Trophoblast cell (in vitro differentiated cells and primary cell): ENCODE measurements around the gene FNIP1. TPM values are rescaled to one million over a fixed set of nuclear protein-coding genes. Genes with fewer than 3 reads are reported as not detected.
"Not testable (repeated sequence)": the region's sequence is repeated elsewhere in the genome, so short reads cannot be mapped to it uniquely, and the experiment has no call there.

Experiments
- DNase-seq, 2 donors: peaks; one replicate each; pipeline ENCODE4 v3.0.0-alpha.2; 2016
- H2AFZ ChIP-seq: 2 replicates; pipeline ENCODE4 v1.6.1; 2013; ENCODE audit warnings: low read length, moderate library complexity, mild to moderate bottlenecking; ENCODE audit not compliant: insufficient read depth, poor library complexity
- H2AK5ac ChIP-seq: 2 replicates; pipeline ENCODE4 v1.6.1; 2013; ENCODE audit warnings: mild to moderate bottlenecking, low read length
- H2BK120ac ChIP-seq: 2 replicates; pipeline ENCODE4 v1.6.1; 2013; ENCODE audit warnings: low read length, mild to moderate bottlenecking, moderate library complexity; ENCODE audit not compliant: insufficient read depth, poor library complexity
- H2BK12ac ChIP-seq: 2 replicates; pipeline ENCODE4 v1.6.1; 2013; ENCODE audit warnings: mild to moderate bottlenecking, low read length, moderate library complexity
- H2BK5ac ChIP-seq: 2 replicates; pipeline ENCODE4 v1.6.1; 2013; ENCODE audit warnings: low read length, low read depth, moderate library complexity, mild to moderate bottlenecking; ENCODE audit not compliant: poor library complexity
- H3K14ac ChIP-seq: 2 replicates; pipeline ENCODE4 v1.6.1; 2013; ENCODE audit warnings: mild to moderate bottlenecking, low read length
- H3K18ac ChIP-seq: 2 replicates; pipeline ENCODE4 v1.6.1; 2013; ENCODE audit warnings: mild to moderate bottlenecking, low read length
- H3K23ac ChIP-seq: 2 replicates; pipeline ENCODE4 v1.6.1; 2013; ENCODE audit warnings: low read length
- H3K27ac ChIP-seq: 2 replicates; pipeline ENCODE4 v1.5.1; 2013; ENCODE audit warnings: low read depth, mild to moderate bottlenecking, inconsistent platforms, low read length, moderate library complexity
- H3K27me3 ChIP-seq: 2 replicates; pipeline ENCODE4 v1.6.1; 2013; ENCODE audit warnings: inconsistent platforms, mild to moderate bottlenecking, low read length, moderate library complexity; ENCODE audit not compliant: insufficient read depth
- H3K36me3 ChIP-seq, 2 experiments: 1 replicate in 1 of 2; 2 replicates in 1 of 2; pipeline ENCODE4 v1.6.1; 2013; ENCODE audit warnings: low read length in 2 of 2, mild to moderate bottlenecking in 2 of 2, moderate library complexity in 1 of 2; ENCODE audit not compliant: insufficient read depth in 2 of 2, control insufficient read depth in 1 of 2
- H3K4ac ChIP-seq: 2 replicates; pipeline ENCODE4 v1.6.1; 2013; ENCODE audit warnings: low read depth, mild to moderate bottlenecking, low read length, moderate library complexity
- H3K4me1 ChIP-seq, 2 experiments: 1 replicate in 1 of 2; 2 replicates in 1 of 2; pipeline ENCODE4 v1.6.1; 2013; ENCODE audit warnings: low read length in 2 of 2, mild to moderate bottlenecking in 2 of 2, moderate library complexity in 1 of 2; ENCODE audit not compliant: insufficient read depth in 2 of 2, control insufficient read depth in 1 of 2
- H3K4me2 ChIP-seq: 2 replicates; pipeline ENCODE4 v1.6.1; 2013; ENCODE audit warnings: inconsistent platforms, mild to moderate bottlenecking, low read length, moderate library complexity
- H3K4me3 ChIP-seq: 2 replicates; pipeline ENCODE4 v1.5.1; 2013; ENCODE audit warnings: mild to moderate bottlenecking, low read depth, low read length, inconsistent platforms
- H3K79me1 ChIP-seq: one replicate; pipeline ENCODE4 v1.6.1; 2013; ENCODE audit warnings: low read length
- H3K79me2 ChIP-seq: 2 replicates; pipeline ENCODE4 v1.6.1; 2013; ENCODE audit warnings: low read length, mild to moderate bottlenecking; ENCODE audit not compliant: control insufficient read depth, insufficient read depth, poor library complexity
- H3K9ac ChIP-seq: 2 replicates; pipeline ENCODE4 v1.6.1; 2013; ENCODE audit warnings: mild to moderate bottlenecking, low read length
- H3K9me3 ChIP-seq: 2 replicates; pipeline ENCODE4 v1.6.1; 2013; ENCODE audit warnings: low read depth, mild to moderate bottlenecking, control low read depth, inconsistent platforms, low read length; ENCODE audit not compliant: insufficient read depth
- H4K12ac ChIP-seq: 2 replicates; pipeline ENCODE4 v1.6.1; 2013; ENCODE audit warnings: low read depth, mild to moderate bottlenecking, low read length, moderate library complexity
- H4K8ac ChIP-seq: 2 replicates; pipeline ENCODE4 v1.6.1; 2013; ENCODE audit warnings: low read depth, mild to moderate bottlenecking, low read length, moderate library complexity
- H4K91ac ChIP-seq: one replicate; pipeline ENCODE4 v1.6.1; 2013; ENCODE audit warnings: low read depth, mild to moderate bottlenecking, low read length, moderate library complexity
- WGBS: extraction: QIAGEN DNeasy Blood & Tissue Kit; methylation state at CpG from one replicate; pipeline ENCODE4 v1.1.7; 2013; ENCODE audit warnings: missing lambda C conversion rate; ENCODE audit not compliant: insufficient read length, insufficient coverage; ENCODE audit errors: extremely low coverage; 5-methylcytosine and 5-hydroxymethylcytosine counted together
- polyA plus RNA-seq: library from polyadenylated mRNA; stranded (reverse); fragments of 200-250 nt; gene quantifications from 2 replicates; pipeline ENCODE4 v1.2.3, GENCODE V29; 2013

Gene FNIP1
- polyA plus RNA-seq: 10.2 and 11.3 TPM in 2 replicates

GRCh38 chr5:131796793-131797693 lies at the start of gene FNIP1:
FNIP1 (minus strand) TSS chr5:131797017; CDS start chr5:131796921, 96 bp downstream.
- Histone ChIP-seq H3K36me3 (no peaks in the 10 kb centered on the region), H3K79me2 (peaks cover 12% of the 10 kb centered on the region), H4K12ac (peak within 1 kb of the TSS; percentile 57), H2AFZ (peak within 1 kb of the TSS; percentile 85), H3K9me3 (peaks cover 2% of the 10 kb centered on the region), H3K79me1 (peaks cover 11% of the 10 kb centered on the region), H3K27ac (peak within 1 kb of the TSS; percentile 69), H3K23ac (no peak within 1 kb of the TSS), H4K91ac (peak within 1 kb of the TSS; percentile 68), H3K18ac (peak within 1 kb of the TSS; percentile 92), H2BK5ac (peak within 1 kb of the TSS; percentile 90), H2BK120ac (peak within 1 kb of the TSS; percentile 15), H3K4me2 (peak within 1 kb of the TSS; percentile 90), H2BK12ac (peak within 1 kb of the TSS; percentile 45), H3K9ac (peak within 1 kb of the TSS; percentile 92), H3K27me3 (no peaks in the 10 kb centered on the region), H3K4ac (peak within 1 kb of the TSS; percentile 90), H3K4me1 (no peaks in the 10 kb centered on the region), H3K14ac (peak within 1 kb of the TSS; percentile 87), H2AK5ac (peak within 1 kb of the TSS; percentile 5), H3K4me3 (peak within 1 kb of the TSS; percentile 95), H4K8ac (peak within 1 kb of the TSS; percentile 93)
- DNase-seq: peak; percentile 98 to 99
- no CpG with 5 or more reads among the region's 79 CpGs for WGBS

- Histone ChIP-seq H2BK12ac (no peak overlapping the region), H2BK120ac (no peak overlapping the region), H3K4ac (no peak overlapping the region), H3K9ac (no peak overlapping the region), H3K27me3 (no peaks in the 10 kb centered on the region), H4K8ac (no peak overlapping the region), H3K4me3 (no peak overlapping the region), H3K27ac (no peak overlapping the region), H3K36me3 (no peaks in the 10 kb centered on the region), H3K79me1 (no peaks in the 10 kb centered on the region), H2AFZ (no peak overlapping the region), H4K91ac (no peak overlapping the region), H2BK5ac (no peak overlapping the region), H3K79me2 (no peaks in the 10 kb centered on the region), H3K23ac (no peak overlapping the region), H3K4me2 (no peak overlapping the region), H3K14ac (no peak overlapping the region), H3K4me1 (no peaks in the 10 kb centered on the region), H3K9me3 (peaks cover 6% of the 10 kb centered on the region), H2AK5ac (no peak overlapping the region), H4K12ac (no peak overlapping the region), H3K18ac (no peak overlapping the region)
- DNase-seq: no peak
- WGBS: no CpG with 5 or more reads among the region's 1 CpG
Observed at GRCh38 chr5:131846536-131846935, 49.7 kb upstream of the FNIP1 start.

GRCh38 chr5:131845828-131846227 lies 49.0 kb upstream of the FNIP1 start:
- Histone ChIP-seq H2BK5ac (no peak overlapping the region), H3K4ac (no peak overlapping the region), H3K14ac (no peak overlapping the region), H3K27ac (no peak overlapping the region), H4K12ac (no peak overlapping the region), H4K8ac (no peak overlapping the region), H3K18ac (no peak overlapping the region), H3K27me3 (no peaks in the 10 kb centered on the region), H3K4me3 (no peak overlapping the region), H3K9ac (no peak overlapping the region), H4K91ac (no peak overlapping the region), H3K79me1 (no peaks in the 10 kb centered on the region), H2BK12ac (no peak overlapping the region), H2BK120ac (no peak overlapping the region), H3K4me2 (no peak overlapping the region), H3K9me3 (peaks cover 9% of the 10 kb centered on the region), H3K79me2 (no peaks in the 10 kb centered on the region), H2AFZ (no peak overlapping the region), H3K23ac (no peak overlapping the region), H3K36me3 (no peaks in the 10 kb centered on the region), H3K4me1 (no peaks in the 10 kb centered on the region), H2AK5ac (no peak overlapping the region)
- DNase-seq: no peak

GRCh38 chr5:131842971-131843370 lies 46.2 kb upstream of the FNIP1 start:
- not testable (repeated sequence) for H3K23ac ChIP-seq, H4K91ac ChIP-seq, H3K18ac ChIP-seq, H2AK5ac ChIP-seq, H3K9ac ChIP-seq, H2BK12ac ChIP-seq, H2BK120ac ChIP-seq, H4K8ac ChIP-seq, H3K4me3 ChIP-seq, H3K4me2 ChIP-seq, H3K4ac ChIP-seq, H3K36me3 ChIP-seq, H2BK5ac ChIP-seq, H2AFZ ChIP-seq, H3K79me2 ChIP-seq, H3K79me1 ChIP-seq, H3K9me3 ChIP-seq, H3K27ac ChIP-seq, H3K27me3 ChIP-seq, H3K4me1 ChIP-seq, H4K12ac ChIP-seq, H3K14ac ChIP-seq, DNase-seq
- WGBS: no CpG with 5 or more reads among the region's 1 CpG
